Stimulated activated CD4-positive, alpha-beta T cell treated with anti-CD3 and anti-CD28 coated beads, Interleukin-15, amount 100 ng/mL, for 24 hours (primary cell): Measurements from ENCODE around the gene PPP3CA.

Experiments used
- DNase-seq: peaks from one replicate; pipeline ENCODE4 v3.0.0-alpha.2; 2020

Gene PPP3CA

DNA sequence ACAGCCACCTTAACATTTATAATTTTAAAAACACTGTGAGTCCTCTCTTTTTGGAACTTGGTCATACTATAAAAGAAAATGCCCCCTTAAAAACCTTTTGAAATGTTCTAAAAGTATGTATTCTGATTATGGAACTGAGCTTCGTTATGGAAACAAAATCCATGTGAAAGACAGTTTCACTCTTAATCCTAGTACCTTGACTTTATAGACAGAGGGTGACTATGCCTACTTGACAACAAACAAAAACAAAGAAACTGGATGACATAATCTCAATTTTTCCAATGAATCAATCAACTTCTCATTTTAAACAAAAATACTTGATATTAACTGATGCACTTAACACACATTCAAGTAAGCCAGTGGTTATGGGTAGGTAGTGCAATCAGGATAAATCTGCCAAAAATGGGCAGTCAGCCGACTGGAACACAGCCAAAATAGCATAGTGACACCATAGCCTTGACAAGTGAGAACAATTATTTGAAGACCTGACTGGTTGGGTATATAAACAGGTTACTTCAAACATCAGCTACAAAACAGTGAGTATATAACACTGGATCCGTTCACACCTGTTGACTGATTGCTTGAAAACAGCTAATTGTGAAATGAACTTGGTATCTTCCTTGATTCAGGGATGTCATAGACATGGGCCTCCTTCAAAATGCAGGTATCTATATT, 265.5 kb downstream of the PPP3CA start:
- DNase-seq, result no peak

GRCh38 chr4:101081166-101081565, 266.2 kb downstream of the PPP3CA start:
- no peak for DNase-seq

DNA sequence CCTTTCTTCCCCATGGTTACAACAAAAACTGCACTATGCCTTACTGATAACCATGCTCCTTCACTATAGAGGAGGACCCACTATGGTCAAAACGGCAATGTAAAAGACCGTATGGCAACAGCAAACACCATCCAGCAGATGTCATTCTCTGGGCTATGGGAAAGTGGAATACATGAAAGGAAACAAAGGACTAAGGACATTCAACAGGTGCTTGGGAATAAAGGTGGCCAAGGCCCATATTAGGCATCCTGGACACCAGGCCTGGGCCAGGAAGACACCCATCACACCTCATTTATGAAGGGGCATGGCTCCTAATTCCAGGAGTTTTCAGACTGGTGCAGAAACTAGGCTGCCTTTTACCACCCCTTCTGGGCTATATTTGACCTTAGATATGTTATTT, 268.4 kb downstream of the PPP3CA start:
- no peak for DNase-seq

DNA sequence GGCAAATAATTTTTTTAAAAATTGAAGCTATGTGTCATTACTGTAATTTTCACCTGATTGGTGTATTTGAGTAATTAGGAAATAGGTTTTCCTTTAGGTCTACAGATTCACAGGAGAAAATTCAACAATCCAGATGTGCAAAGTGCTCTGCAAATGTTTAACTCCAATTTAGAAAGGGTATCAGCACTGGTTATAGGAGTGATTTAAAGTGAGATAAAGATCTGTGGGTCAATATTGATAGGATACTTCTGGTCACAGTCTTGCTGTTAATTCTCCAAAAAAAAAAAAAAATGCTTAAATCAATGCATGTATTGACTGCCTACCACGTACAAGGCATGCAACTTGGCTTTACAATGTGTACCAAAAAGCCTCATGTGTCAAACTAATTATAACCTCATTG, 271.3 kb downstream of the PPP3CA start:
- no peak for DNase-seq

- DNase-seq, result no peak
These were observed 271.8 kb downstream of the PPP3CA start for GRCh38 chr4:101075536-101075935.

- DNase-seq, result no peak
These were observed 273.0 kb downstream of the PPP3CA start for GRCh38 chr4:101074326-101074725.

DNA sequence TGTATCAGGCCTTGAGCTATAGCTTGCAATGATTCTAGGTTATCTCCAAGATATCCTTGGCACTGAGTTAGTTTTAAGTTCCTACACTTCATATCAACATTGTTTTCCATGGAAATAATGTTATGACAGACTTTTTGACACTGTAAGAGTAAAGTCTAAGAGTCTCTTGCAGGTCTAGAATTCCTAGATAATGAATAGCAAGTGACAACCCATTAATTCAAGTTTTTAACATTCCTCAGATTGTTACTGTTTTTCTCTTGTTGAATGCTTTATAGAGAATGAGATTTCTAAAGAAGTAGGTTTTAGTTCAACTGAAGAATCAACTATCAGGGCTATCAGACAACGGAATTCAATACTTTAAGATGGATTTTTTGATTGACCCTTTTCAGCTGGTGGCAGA, 276.1 kb downstream of the PPP3CA start:
- no peak for DNase-seq

DNA sequence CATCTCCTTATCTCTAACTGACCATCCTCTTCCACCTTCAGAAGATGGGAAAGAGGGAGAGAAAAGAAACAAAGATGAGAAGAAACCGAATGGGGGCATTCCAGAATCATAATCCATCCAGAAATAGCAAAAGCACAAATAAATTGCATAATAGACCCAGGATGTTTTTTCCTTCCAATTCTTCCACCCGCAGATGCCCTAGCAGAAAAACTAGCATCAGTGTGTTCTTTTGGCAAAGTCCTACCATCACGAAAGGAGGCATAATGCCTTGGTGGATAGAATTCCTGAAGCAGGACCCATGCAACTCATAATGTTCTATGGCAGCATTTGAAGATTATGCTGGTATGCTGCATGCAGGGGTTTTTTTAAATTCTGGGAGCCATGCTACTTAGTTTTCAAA, 279.2 kb downstream of the PPP3CA start:
- no peak for DNase-seq

GRCh38 chr4:101067383-101067782, 279.9 kb downstream of the PPP3CA start:
- no peak for DNase-seq

DNA sequence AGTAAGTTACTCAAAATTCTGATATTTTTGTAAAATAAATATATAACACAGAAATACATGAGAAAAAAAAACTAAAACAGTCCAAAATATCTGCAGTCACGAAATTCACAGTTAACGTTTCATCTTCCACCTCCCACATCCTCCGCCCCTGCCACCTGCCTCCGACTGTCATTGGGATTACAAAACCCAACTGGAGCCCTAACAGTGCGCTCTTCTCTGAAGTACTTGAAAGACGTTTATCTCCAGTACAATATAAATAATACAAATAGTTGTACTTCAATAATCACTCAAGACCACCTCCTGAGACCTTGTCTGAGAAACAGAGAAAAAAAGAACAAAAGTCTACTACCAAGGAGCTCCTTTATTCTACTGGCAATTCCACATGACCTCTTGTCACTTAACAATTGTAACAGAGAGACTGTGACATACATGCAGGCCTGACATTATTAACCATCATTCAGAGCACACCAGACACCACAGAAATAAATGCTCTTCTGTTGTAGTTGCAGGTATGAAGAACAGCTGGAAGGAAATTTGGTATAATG, 280.6 kb downstream of the PPP3CA start:
- DNase-seq, result no peak

DNA sequence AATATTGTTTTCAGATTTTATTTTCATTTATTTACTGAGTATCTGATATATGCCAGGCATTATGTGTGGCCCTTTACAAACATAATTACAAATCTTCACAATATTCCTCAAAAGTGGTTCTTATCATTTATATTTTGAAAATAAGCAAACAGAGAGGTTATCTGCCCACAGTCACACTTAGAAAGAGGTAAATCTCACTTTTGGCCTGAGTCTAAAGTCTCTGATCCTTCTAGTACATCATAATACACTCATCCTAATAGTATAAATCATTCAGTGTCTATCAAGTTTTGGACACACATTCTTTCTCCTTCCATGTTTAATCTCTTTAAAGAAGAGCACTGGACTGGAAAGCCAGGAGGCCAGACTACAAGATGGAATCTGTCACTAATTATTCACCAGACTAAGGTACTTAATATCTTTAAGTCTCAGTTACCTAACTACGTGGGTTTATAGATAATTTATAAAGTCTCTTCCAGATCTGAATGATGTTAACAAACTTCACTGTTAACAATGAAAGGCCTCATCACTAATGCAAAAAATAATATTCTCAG, 281.3 kb downstream of the PPP3CA start:
- no peak for DNase-seq

- DNase-seq, result no peak
These were observed 282.0 kb downstream of the PPP3CA start for GRCh38 chr4:101065346-101065745.

- no peak for DNase-seq
These were observed 282.7 kb downstream of the PPP3CA start for GRCh38 chr4:101064541-101065180.

- DNase-seq, result no peak
These were observed 291.9 kb downstream of the PPP3CA start for GRCh38 chr4:101055392-101055791.

GRCh38 chr4:101050837-101051205, 296.5 kb downstream of the PPP3CA start:
- no peak for DNase-seq

DNA sequence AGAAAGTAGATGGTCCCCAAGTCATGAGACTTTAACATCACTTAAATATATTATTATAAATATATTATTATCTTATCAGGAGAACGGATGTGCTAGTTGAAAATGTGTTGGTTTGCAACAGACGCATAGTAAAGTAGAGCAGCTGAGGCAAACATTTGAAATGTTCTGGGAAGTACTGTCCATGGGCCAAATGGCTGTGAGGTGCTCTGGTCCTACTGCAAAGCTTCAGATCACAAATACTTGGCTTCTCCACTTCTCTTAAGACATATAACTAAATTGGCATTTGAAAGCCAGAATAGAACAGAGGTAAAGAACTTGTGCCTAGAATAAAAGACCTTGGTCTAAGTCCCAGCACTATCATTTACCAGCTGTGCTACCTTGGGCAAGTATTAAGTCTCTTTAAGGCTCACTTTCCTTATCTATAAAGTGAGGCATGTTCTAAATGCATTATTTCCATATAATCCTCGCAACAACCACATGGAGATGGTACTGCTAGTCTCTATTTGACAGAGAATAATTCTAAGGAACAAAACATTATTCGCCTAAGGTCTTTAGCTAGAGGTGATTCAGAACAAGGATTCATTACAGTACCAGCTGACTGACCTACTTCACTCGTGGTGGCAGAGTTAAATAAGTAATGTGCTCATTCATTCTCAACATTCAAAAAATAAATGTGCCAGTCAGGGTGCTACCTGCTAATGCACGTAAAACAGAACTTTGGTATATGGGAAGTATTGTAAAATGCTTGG, 297.1 kb downstream of the PPP3CA start:
- no peak for DNase-seq

DNA sequence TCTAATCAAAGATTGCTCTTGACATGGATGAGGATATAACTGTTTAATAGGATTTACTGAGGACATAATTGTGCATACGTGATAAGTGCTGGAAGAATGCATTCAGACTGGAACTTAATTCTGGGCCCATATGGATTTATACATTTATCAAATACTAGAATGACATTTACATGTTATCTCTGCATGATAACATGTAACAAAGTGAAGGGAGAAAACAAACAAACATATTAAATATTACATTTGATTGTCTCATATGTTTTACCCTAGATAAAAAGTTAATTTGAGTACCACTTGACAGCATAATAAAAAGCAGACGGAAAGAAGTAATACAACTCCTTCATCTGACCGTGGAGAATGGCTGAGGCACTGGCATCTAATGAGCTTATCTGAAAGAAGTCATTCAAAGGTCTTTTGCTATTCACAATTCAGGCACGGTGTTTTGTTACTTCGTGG, 297.8 kb downstream of the PPP3CA start:
- no peak for DNase-seq

GRCh38 chr4:101044766-101045165, 302.6 kb downstream of the PPP3CA start:
- DNase-seq, result no peak

- DNase-seq, result no peak
These were observed 304.5 kb downstream of the PPP3CA start for GRCh38 chr4:101042847-101043246.

DNA sequence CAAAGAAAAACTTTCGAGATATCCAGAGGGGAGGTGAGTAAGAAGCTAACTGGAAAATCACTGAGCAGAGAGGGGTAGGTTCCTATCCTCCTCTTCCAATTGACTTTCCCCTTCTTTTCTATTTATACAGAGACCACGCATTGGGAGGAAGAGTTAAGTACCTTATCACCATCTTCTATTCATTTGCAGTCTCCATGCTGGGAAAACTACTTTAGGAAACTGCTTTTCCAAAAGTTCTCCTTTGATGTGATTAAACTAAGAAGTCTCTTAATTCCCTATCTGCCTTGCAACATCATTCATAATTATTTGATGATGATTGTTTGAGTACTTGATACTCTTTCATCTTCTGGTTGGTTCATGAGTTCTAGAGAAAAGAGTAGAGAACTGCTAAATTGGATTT, 306.6 kb downstream of the PPP3CA start:
- DNase-seq, result no peak

- DNase-seq, result peak; percentile 54
These were observed 308.0 kb downstream of the PPP3CA start for GRCh38 chr4:101039367-101039766.

- no peak for DNase-seq
These were observed 309.4 kb downstream of the PPP3CA start for GRCh38 chr4:101037938-101038413.

GRCh38 chr4:101037249-101037648, 310.1 kb downstream of the PPP3CA start:
- no peak for DNase-seq
